CD14-positive monocyte (primary cell): ENCODE data around the gene VSTM2B. TPM values are rescaled to one million over a fixed set of nuclear protein-coding genes. Genes with fewer than 3 reads are reported as not detected.

Experiments used
- DNase-seq, 3 donors: peaks; one replicate each; pipeline ENCODE4 v3.0.0-alpha.2; 2011 to 2022
- H2AFZ ChIP-seq: 2 replicates; pipeline ENCODE4 v1.6.0; 2012; ENCODE audit warnings: mild to moderate bottlenecking, low read depth, low read length, inconsistent platforms; ENCODE audit not compliant: insufficient read depth, poor library complexity, severe bottlenecking
- H3K27ac ChIP-seq, 2 donors: 1 replicate in 1 of 2; 2 replicates in 1 of 2; pipeline ENCODE4 v1.5.1; 2012 to 2013; ENCODE audit warnings: low read length in 2 of 2, control low read depth in 1 of 2, inconsistent platforms in 1 of 2, low read depth in 1 of 2, mild to moderate bottlenecking in 1 of 2
- H3K27me3 ChIP-seq, 2 donors: one replicate each; pipeline versions ENCODE4 v1.6.0 to v1.6.1; 2011 to 2013; ENCODE audit warnings: low read length in 2 of 2; ENCODE audit not compliant: control insufficient read depth in 2 of 2, insufficient read depth in 2 of 2
- H3K36me3 ChIP-seq, 2 donors: replicated peaks in 1 of 2; 1 replicate in 1 of 2; 2 replicates in 1 of 2; pipeline versions ENCODE4 v1.5.1 to v1.6.1; 2012 to 2013; ENCODE audit warnings: low read length in 2 of 2, control low read depth in 1 of 2, inconsistent platforms in 1 of 2, mild to moderate bottlenecking in 1 of 2; ENCODE audit not compliant: insufficient read depth in 2 of 2, control insufficient read depth in 1 of 2
- H3K4me1 ChIP-seq, 2 donors: 1 replicate in 1 of 2; 2 replicates in 1 of 2; pipeline versions ENCODE4 v1.5.1 to v1.6.1; 2012 to 2013; ENCODE audit warnings: low read length in 2 of 2, control low read depth in 1 of 2, inconsistent platforms in 1 of 2, mild to moderate bottlenecking in 1 of 2, moderate library complexity in 1 of 2; ENCODE audit not compliant: insufficient read depth in 2 of 2, control insufficient read depth in 1 of 2
- H3K4me2 ChIP-seq: replicated peaks from 2 replicates; pipeline ENCODE3; 2012; ENCODE audit warnings: low read length, moderate library complexity, mild to moderate bottlenecking; ENCODE audit not compliant: poor library complexity, severe bottlenecking; ENCODE audit errors: extremely low read depth
- H3K4me3 ChIP-seq, 3 experiments: fragments of 200-600 bp in 1 of 3; sonication (generic) in 1 of 3; replicated peaks in 1 of 3; 1 replicate in 2 of 3; 2 replicates in 1 of 3; pipeline ENCODE4 v1.5.1; 2011 to 2013; ENCODE audit warnings: low read length in 3 of 3, mild to moderate bottlenecking in 3 of 3, control low read depth in 2 of 3, low read depth in 2 of 3, inconsistent platforms in 1 of 3, moderate library complexity in 1 of 3
- H3K79me2 ChIP-seq: 2 replicates; pipeline ENCODE4 v1.6.0; 2012; ENCODE audit warnings: mild to moderate bottlenecking, control low read depth, inconsistent platforms, low read length, moderate library complexity; ENCODE audit not compliant: insufficient read depth
- H3K9ac ChIP-seq: 2 replicates; pipeline ENCODE4 v1.6.0; 2017; ENCODE audit warnings: low read length, mild to moderate bottlenecking; ENCODE audit not compliant: insufficient read depth, poor library complexity, severe bottlenecking
- H3K9me3 ChIP-seq, 2 donors: replicated peaks in 1 of 2; 1 replicate in 1 of 2; 2 replicates in 1 of 2; pipeline versions ENCODE4 v1.5.1 to v1.6.1; 2012 to 2013; ENCODE audit warnings: low read length in 2 of 2, control low read depth in 1 of 2; ENCODE audit not compliant: control insufficient read depth in 1 of 2, insufficient read depth in 1 of 2
- H4K20me1 ChIP-seq: 2 replicates; pipeline ENCODE4 v1.6.0; 2012; ENCODE audit warnings: mild to moderate bottlenecking, low read length, control low read depth, moderate library complexity; ENCODE audit not compliant: insufficient read depth
- H3K27ac Mint-ChIP-seq, 7 donors: one replicate each; pipeline ENCODE4 v1.8.0; 2020; ENCODE audit warnings: mild to moderate bottlenecking in 7 of 7, mixed read lengths in 7 of 7, moderate library complexity in 6 of 7, inconsistent platforms in 2 of 7
- H3K27me3 Mint-ChIP-seq, 3 donors: one replicate each; pipeline ENCODE4 v1.8.0; 2021 to 2022; ENCODE audit warnings: low read depth in 3 of 3, mild to moderate bottlenecking in 3 of 3, mixed read lengths in 3 of 3, moderate library complexity in 3 of 3, inconsistent platforms in 1 of 3
- H3K36me3 Mint-ChIP-seq, 2 donors: one replicate each; pipeline ENCODE4 v1.8.0; 2020; ENCODE audit warnings: mixed read lengths in 2 of 2, inconsistent platforms in 1 of 2, mild to moderate bottlenecking in 1 of 2
- H3K4me1 Mint-ChIP-seq: one replicate; pipeline ENCODE4 v1.8.0; 2020; ENCODE audit warnings: mild to moderate bottlenecking, mixed read lengths
- H3K4me3 Mint-ChIP-seq, 2 donors: one replicate each; pipeline ENCODE4 v1.8.0; 2020; ENCODE audit warnings: mild to moderate bottlenecking in 2 of 2, mixed read lengths in 2 of 2, moderate library complexity in 1 of 2
- H3K9me3 Mint-ChIP-seq, 7 donors: one replicate each; pipeline ENCODE4 v1.8.0; 2020 to 2022; ENCODE audit warnings: mixed read lengths in 7 of 7, mild to moderate bottlenecking in 6 of 7, moderate library complexity in 6 of 7, inconsistent platforms in 2 of 7
- WGBS: methylation state at CpG from one replicate; pipeline ENCODE4 v1.1.5; 2013; ENCODE audit warnings: missing lambda C conversion rate; ENCODE audit not compliant: insufficient coverage; 5-methylcytosine and 5-hydroxymethylcytosine counted together
- intact Hi-C, 2 donors: fragments of 100-400 bp; cut with micrococcal nuclease; formaldehyde crosslinking; loops; one replicate each; pipeline versions ENCODE4 v1.15.0 to v1.15.1; 2023
- polyA plus RNA-seq, 3 donors: library from polyadenylated mRNA; depleted of rRNA in 1 of 3; unstranded in 2 of 3; stranded (reverse) in 1 of 3; fragments of 300-500 nt in 2 of 3; fragments of >200 nt in 1 of 3; fragmentation: Illumina TruSeq in 2 of 3; gene quantifications; 1 replicate in 2 of 3; 2 replicates in 1 of 3; pipeline ENCODE4 v1.2.3, GENCODE V29; 2012 to 2021
- TF ChIP-seq, protein P1 (sequence below): fragments of 200-600 bp; IDR thresholded peaks from one replicate; pipeline ENCODE4 v1.8.0; 2022; ENCODE audit warnings: antibody characterized with exemption, mild to moderate bottlenecking

VSTM2B gene
- polyA plus RNA-seq, 3 donors = not detected

DNA sequence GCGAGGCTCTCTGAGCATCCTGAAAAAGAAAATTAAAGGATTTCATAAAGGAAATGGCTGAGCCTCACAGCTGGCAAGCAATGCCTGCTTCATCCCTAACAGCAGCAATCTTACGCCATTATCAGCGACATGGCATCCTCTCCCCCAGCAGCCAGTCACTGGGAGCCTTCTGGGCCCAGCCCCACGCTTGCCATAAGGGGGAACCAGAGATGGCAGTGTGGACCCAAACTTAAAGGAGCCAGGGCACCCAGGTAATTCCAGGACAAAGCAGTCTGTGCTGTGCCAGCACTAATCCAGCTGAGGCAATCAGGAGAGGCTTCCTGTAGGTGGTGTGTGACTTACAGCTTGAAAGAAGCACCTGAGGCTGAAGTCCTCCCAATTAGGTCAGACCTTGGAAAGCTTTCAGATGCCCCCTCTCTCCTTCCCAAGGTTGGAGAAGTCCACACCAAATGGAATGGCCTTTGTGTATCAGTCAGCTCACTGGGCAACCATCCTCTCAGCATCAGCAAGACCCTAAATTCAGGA is 10.3 kb downstream of the VSTM2B start:
- no peaks in the 10 kb centered on the region for H3K4me1 Mint-ChIP-seq
- H3K36me3 Mint-ChIP-seq = no peaks in the 10 kb centered on the region
- Histone ChIP-seq H3K9me3 (peaks cover 0 to 5% of the 10 kb centered on the region in 2 donors), H3K4me1 (no peaks in the 10 kb centered on the region), H3K4me2 (no peak overlapping the region), H4K20me1 (no peaks in the 10 kb centered on the region), H3K36me3 (no peaks in the 10 kb centered on the region), H3K79me2 (no peaks in the 10 kb centered on the region), H3K4me3 (no peak overlapping the region), H3K9ac (no peak overlapping the region), H3K27ac (no peak overlapping the region), H2AFZ (no peak overlapping the region), H3K27me3 (peaks cover 0 to 11% of the 10 kb centered on the region in 2 donors)
- no peak overlapping the region for H3K4me3 Mint-ChIP-seq
- intact Hi-C loops = no loop called here
- 68% methylated on average over 3 of the region's 4 CpGs for WGBS
- no peak for DNase-seq
- TF ChIP-seq, protein P1, sequence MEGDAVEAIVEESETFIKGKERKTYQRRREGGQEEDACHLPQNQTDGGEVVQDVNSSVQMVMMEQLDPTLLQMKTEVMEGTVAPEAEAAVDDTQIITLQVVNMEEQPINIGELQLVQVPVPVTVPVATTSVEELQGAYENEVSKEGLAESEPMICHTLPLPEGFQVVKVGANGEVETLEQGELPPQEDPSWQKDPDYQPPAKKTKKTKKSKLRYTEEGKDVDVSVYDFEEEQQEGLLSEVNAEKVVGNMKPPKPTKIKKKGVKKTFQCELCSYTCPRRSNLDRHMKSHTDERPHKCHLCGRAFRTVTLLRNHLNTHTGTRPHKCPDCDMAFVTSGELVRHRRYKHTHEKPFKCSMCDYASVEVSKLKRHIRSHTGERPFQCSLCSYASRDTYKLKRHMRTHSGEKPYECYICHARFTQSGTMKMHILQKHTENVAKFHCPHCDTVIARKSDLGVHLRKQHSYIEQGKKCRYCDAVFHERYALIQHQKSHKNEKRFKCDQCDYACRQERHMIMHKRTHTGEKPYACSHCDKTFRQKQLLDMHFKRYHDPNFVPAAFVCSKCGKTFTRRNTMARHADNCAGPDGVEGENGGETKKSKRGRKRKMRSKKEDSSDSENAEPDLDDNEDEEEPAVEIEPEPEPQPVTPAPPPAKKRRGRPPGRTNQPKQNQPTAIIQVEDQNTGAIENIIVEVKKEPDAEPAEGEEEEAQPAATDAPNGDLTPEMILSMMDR = no peak
- peaks cover 12 to 20% (median 14%) of the 10 kb centered on the region in 3 donors for H3K27me3 Mint-ChIP-seq
- peaks cover 0 to 9% (median 3%) of the 10 kb centered on the region in 7 donors for H3K9me3 Mint-ChIP-seq
- H3K27ac Mint-ChIP-seq = no peak overlapping the region

DNA sequence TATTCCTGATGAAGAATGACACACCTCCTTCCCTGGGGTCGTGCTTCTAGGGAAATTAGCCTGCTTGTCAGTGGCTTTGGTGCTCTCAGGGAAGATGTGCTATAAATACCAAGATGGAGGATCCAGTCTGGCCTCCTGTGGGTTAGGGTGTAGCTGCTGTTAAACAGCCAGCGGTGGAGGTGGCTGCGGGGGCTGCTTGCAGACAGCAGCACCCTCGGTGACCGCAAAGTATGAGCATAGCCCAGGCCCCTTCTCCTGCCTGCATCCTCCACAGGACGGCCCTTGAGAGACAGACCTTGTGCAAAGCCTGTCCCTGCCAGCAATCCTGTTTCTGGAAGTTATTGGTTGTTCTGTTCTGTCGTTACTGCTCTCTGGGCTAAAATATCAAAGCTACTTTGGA is 11.4 kb downstream of the VSTM2B start:
- 86% methylated on average over 5 of the region's 7 CpGs for WGBS
- H3K36me3 Mint-ChIP-seq = no peaks in the 10 kb centered on the region
- TF ChIP-seq, protein P1 = no peak

More for the DNA sequence above, 11.4 kb downstream of the VSTM2B start:
- Mint-ChIP-seq H3K9me3 (peaks cover 0 to 3% (median 0%) of the 10 kb centered on the region in 7 donors), H3K4me3 (no peak overlapping the region), H3K4me1 (no peaks in the 10 kb centered on the region), H3K27ac (no peak overlapping the region), H3K27me3 (peaks cover 6 to 11% (median 7%) of the 10 kb centered on the region in 3 donors)
- Histone ChIP-seq H3K9me3 (no peaks in the 10 kb centered on the region), H4K20me1 (no peaks in the 10 kb centered on the region), H2AFZ (no peak overlapping the region), H3K36me3 (no peaks in the 10 kb centered on the region), H3K27me3 (no peaks in the 10 kb centered on the region), H3K9ac (no peak overlapping the region), H3K4me3 (no peak overlapping the region), H3K4me1 (no peaks in the 10 kb centered on the region), H3K79me2 (no peaks in the 10 kb centered on the region), H3K4me2 (no peak overlapping the region), H3K27ac (no peak overlapping the region)
- intact Hi-C loops = no loop called here
- no peak for DNase-seq
